CD4-positive, alpha-beta T cell treated with Interferon alpha-2 for 1 hour (primary cell): ENCODE measurements around the gene FAM199X.
"Not testable (repeated sequence)": the region's sequence is repeated elsewhere in the genome, so short reads cannot be mapped to it uniquely, and the experiment has no call there.

Experiments
- DNase-seq, 2 donors: peaks; one replicate each; pipeline ENCODE4 v3.0.0-alpha.2; 2020 to 2022

The FAM199X gene

GRCh38 chrX:104193485-104193884 lies 27.2 kb downstream of the FAM199X start:
- DNase-seq, result no peak

- no peak for DNase-seq
Measured at GRCh38 chrX:104195013-104195412, 28.8 kb downstream of the FAM199X start.

- peak in 1 of 2 donors; percentile 42 for DNase-seq
Measured at GRCh38 chrX:104195489-104196084, 29.3 kb downstream of the FAM199X start.

DNA sequence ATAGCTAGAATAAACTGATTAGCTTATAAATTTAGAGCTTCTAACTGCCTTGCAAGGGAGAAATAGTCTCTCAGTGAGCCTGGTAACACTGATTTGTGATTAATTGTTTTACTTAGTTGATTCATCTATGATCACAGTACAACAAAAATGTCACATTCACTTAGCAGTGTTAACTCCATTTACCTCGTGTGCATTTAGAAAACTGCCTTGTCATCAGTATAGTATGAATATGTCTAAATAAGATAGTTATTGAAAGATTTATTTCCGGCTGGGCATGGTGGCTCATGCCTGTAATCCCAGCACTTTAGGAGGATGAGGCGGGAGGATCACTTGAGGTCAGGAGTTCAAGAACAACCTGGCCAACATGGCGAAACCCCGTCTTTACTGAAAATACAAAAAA lies 39.3 kb downstream of the FAM199X start:
- DNase-seq, result no peak

GRCh38 chrX:104211187-104211586 lies 44.9 kb downstream of the FAM199X start:
- no peak for DNase-seq

- DNase-seq, result not testable (repeated sequence)
Measured at GRCh38 chrX:104230060-104230459, 63.8 kb downstream of the FAM199X start.
